DMS53 (cell line): ENCODE measurements around the gene FUT2.

Experiments
- DNase-seq: peaks from one replicate; lab custom pipeline; 2025; lab: John Stamatoyannopoulos, UW

The FUT2 gene

DNA sequence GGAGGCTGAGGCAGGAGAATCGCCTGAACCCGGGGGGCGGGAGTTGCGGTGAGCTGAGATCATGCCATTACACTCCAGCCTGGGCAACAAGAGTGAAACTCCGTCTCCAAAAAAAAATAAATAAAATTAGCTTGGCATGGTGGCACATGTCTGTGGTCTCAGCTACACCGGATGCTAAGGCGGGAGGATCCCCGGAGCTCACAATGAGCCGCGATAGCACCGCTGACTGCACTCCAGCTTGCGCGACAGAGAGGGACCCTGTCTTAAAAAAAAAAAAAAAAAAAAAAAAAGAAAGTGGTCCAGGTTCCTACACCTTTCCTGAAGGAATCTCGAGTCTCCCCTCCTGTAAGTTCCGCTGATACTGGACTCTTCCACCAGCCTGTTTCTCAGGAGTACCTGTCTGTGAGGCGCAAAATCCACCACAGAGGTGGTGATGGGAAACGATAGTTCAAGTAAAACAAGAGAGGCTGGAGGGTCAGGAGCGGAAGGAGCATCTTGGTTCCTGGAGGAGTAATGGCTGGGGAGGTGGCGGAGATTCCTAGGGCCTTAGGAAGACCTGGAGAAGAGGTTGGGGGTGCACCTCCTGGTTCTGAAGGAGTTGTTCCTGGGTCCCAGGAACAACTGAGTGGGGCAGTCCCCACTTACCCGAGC, 56.2 kb downstream of the FUT2 start:
- DNase-seq, result peak; percentile 69

DNA sequence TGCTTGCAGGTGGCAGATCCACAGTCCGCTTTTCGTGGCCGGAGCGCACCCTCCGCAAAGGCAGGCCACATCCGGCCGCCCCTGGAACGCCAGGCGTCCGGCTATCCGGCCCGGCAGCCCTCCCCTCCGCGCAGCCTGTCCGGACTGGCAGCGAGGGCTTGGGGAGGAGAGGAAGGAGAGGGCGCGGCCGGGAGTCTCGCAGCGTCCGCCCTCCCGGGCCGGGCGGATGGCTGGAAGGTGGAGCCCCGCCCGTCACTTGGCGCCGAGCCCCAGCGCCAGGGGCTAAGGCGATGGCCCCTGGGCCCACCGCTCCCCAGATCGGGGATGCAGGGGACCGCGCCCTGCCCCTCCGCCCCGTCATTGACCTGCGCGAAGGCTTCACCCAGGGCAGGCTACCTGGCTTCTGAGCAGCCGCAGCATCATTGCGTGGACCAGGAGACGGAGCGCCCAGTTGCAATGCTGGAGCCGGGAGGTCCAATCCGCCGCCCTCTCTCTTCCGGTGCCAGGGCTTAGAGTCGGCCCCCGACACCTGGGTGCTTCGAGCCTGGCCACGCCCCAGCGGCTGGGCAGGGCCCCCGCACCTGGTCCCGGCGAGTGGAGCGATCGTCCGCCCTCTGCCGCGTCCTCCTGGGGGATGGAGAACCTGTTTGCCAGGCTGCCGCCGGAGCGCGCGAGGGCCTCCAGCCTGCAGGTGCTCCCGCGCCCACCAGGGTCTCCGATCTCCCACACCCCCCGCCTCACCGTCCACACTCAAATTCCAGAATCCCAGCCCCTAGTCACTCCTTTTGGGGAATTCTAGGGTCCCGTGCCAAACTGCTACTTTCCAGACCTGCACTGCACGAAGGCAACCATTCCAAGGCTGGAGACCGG, 57.0 kb downstream of the FUT2 start, which contains the start of gene FUT1:
Gene FUT1, minus strand, starts transcription at position 146 of the 870 bp plus-strand sequence. CDS start 1,360 bp downstream, outside the sequence.
- DNase-seq, result peak; percentile 99

DNA sequence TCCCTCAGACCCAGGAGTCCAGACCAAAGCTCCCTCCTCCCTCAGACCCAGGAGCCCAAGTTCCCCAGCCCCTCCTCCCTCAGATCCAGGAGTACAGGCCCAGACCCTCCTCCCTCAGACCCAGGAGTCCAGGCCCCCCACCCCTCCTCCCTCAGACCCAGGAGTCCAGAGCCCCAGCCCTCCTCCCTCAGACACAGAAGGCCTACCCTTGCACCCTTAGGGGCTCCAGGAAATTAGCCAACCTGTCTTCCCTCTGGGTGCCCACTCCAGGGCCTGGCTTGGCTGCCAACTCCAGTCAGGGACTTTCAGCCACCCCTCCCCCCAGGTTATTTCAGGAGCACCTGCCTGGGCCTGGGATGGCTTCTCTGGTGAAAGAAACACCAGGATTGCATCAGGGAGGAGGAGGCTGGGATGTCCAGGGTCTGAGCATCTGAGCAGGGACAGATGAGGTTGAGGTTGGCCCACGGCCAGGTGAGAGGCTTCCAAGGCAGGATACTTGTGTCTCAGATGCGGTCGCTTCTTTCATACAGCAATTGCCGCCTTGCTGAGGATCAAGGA, 59.4 kb downstream of the FUT2 start, which contains the start of gene FGF21:
Gene FGF21, plus strand, starts transcription at position 441 of the 558 bp plus-strand sequence. CDS start 713 bp downstream, outside the sequence.
- peak; percentile 71 for DNase-seq
